ENCODE measurements around the gene LGALS14. TPM values are rescaled to one million over a fixed set of nuclear protein-coding genes. Genes with fewer than 3 reads are reported as not detected.

The LGALS14 gene
- total and polyA plus RNA-seq, 10 of the 15 experiments (the other 5 are each of a cell fraction or from before 2014, with no cell fraction given) = 5.1 to 34.6 (median 7.3) TPM

- TF ChIP-seq BCL3 (IDR thresholded peaks at IDR 0.05; ENCODE audit: borderline replicate concordance, insufficient read depth, low read depth, low read length, poor library complexity, severe bottlenecking) (no peak), ZNF217 (IDR thresholded peaks at IDR 0.05) (0 out of 2 replicates have a peak, but pooled peaks have one; percentile 26), TAF1 (IDR thresholded peaks at IDR 0.05; ENCODE audit: borderline replicate concordance, low read depth, low read length) (no peak), LARP7 (IDR thresholded peaks at IDR 0.05) (no peak), E2F8 (IDR thresholded peaks at IDR 0.05; ENCODE audit: low read depth, partially characterized antibody) (no peak), TCF12 (IDR thresholded peaks at IDR 0.05; ENCODE audit: low read depth, low read length) (no peak), CREB1 (IDR thresholded peaks at IDR 0.05; ENCODE audit: low read depth) (no peak)
Measured at GRCh38 chr19:39680593-39680992, 23.7 kb upstream of the LGALS14 start (continued).

GRCh38 chr19:39681416-39681815 lies 22.9 kb upstream of the LGALS14 start:
- BruUV-seq (replicated peaks) = no TSS peak
- Histone ChIP-seq H3K4me1 (ENCODE audit: control insufficient read depth, insufficient read depth, low read length) (peaks cover 53% of the 10 kb centered on the region), H3K4me2 (ENCODE audit: control insufficient read depth, insufficient read depth) (peak overlapping the region; percentile 98), H3K36me3 (ENCODE audit: control insufficient read depth in 2 of 2, insufficient read depth in 2 of 2, low read length in 1 of 2) (peaks cover 0 to 26% of the 10 kb centered on the region in 2 experiments; a peak in 2 of 4 replicates), H3K9me3 (replicated peaks; ENCODE audit: control insufficient read depth, insufficient read depth, low read length) (no peaks in the 10 kb centered on the region; the same call in 2 of the 3 replicates), H3K79me2 (ENCODE audit: control insufficient read depth, insufficient read depth, low read length) (peaks cover 23% of the 10 kb centered on the region), H3K4me3 (peak overlapping the region; percentile 86; the same call in 1 of the 2 replicates), H2AFZ (ENCODE audit: control insufficient read depth, low read depth, low read length) (no peak overlapping the region), H3K9ac (ENCODE audit: control insufficient read depth, insufficient read depth, low read length) (no peak overlapping the region; the same call in 1 of the 2 replicates), H3K27ac (ENCODE audit: control insufficient read depth, insufficient read depth) (peak overlapping the region; percentile 98; the same call in 1 of the 2 replicates), H4K20me1 (ENCODE audit: control insufficient read depth, insufficient read depth) (no peaks in the 10 kb centered on the region), H3K27me3 (replicated peaks in 1 of 2; ENCODE audit: control insufficient read depth in 2 of 2, insufficient read depth in 2 of 2, low read length in 1 of 2) (no peaks in the 10 kb centered on the region)
- ATAC-seq (no peak), FAIRE-seq (no peak), DNase-seq (ENCODE audit: low read depth, low spot score) (no peak)
- TF ChIP-seq WRNIP1 (IDR thresholded peaks at IDR 0.05; ENCODE audit: borderline replicate concordance, low read depth, low read length) (no peak), MLLT1 (IDR thresholded peaks at IDR 0.05) (peak; percentile 50; the same call in 1 of the 2 replicates)
- 99% methylated on average over 5 of the region's 5 CpGs for WGBS (ENCODE audit: insufficient coverage, insufficient replicate concordance, low lambda C conversion rate, missing lambda C conversion rate)
- intact Hi-C loops (cut with micrococcal nuclease; ENCODE audit: unreplicated experiment) (no loop called here), in situ Hi-C loops (cut with MboI) (loop anchor here (5.0 kb wide), 1 partner anchor 156 kb away; no protein-coding TSS in a partner anchor)
- ChIA-PET SMC1A (ENCODE audit: uncharacterized antibody, unreplicated experiment) (interaction anchor here (1.1 to 4.7 kb wide), 4 partner anchors 9 to 86 kb away, joined by 3 to 47 read pairs (median 4); no protein-coding TSS in a partner anchor), CTCF (interaction anchor here (1.6 to 3.5 kb wide), 2 partner anchors 20 to 163 kb away, joined by 11 read pairs; no protein-coding TSS in a partner anchor), RAD21 (ENCODE audit: unreplicated experiment) (interaction anchor here (0.8 to 4.1 kb wide), 5 partner anchors 11 to 164 kb away, joined by 3 to 23 read pairs (median 5); partner anchors contain the start of genes FBL and LGALS14), POLR2A (interaction anchor here (2.7 kb wide), 1 partner anchor 19 kb away, joined by 13 read pairs; no protein-coding TSS in a partner anchor)

Data from GM12878 (cell line).